Erythroblast (primary cell): Measurements from ENCODE around the gene PMM1.

ENCODE experiments used
- GATA1 ChIP-seq: IDR thresholded peaks from 2 replicates; pipeline ENCODE4 v1.6.1; 2011; ENCODE audit warnings: low read depth, mild to moderate bottlenecking, control low read depth, low read length, moderate library complexity
- POLR2A ChIP-seq: IDR thresholded peaks from 2 replicates; pipeline ENCODE4 v1.6.1; 2011; ENCODE audit warnings: mild to moderate bottlenecking, low read length

DNA sequence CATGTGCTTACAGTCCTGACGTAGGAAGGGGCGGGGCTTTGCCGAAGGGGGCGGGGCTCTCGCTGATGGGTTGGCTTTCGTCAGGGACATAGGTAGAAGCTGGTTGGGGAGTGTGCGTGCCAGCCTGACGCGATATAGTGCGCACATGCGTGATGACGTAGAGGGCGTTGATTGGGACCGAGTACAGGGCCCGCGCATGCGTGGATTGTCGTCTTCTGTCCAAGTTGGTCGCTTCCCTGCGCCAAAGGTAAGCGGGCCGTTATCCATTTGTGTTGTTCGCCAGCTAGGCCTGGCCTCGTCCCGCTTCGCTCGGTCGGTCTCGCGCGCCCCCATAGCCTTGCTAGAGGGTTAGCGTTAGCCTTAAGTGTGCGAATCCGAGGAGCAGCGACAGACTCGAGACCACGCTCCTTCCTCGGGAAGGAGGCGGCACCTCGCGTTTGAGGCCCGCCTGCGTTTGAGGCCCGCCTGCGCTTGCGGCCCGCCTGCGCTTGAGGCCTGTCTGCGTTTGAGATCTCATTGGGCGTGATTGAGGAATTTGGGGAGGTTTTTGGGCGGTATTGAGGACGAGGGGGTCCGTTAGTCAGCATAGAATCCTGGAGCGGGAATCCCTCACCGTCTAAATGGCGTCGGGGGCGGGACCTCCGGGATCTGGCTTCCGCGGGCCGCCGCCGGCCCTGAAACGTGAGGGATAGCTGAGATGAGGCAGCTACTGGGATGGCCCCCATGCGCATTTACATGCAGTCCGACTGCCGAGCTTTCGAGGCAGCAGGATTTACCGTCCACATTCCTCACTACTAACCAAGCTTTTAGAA, 31.7 kb upstream of the PMM1 start, which contains the start of gene XRCC6:
- TF ChIP-seq POLR2A, result peak; percentile 93
- TF ChIP-seq GATA1, result no peak
